ENCODE data around the gene FILIP1L.

The FILIP1L gene

GRCh38 chr3:99947356-99947755, 166.9 kb downstream of the FILIP1L start:
- no peak for DNase-seq

DNA sequence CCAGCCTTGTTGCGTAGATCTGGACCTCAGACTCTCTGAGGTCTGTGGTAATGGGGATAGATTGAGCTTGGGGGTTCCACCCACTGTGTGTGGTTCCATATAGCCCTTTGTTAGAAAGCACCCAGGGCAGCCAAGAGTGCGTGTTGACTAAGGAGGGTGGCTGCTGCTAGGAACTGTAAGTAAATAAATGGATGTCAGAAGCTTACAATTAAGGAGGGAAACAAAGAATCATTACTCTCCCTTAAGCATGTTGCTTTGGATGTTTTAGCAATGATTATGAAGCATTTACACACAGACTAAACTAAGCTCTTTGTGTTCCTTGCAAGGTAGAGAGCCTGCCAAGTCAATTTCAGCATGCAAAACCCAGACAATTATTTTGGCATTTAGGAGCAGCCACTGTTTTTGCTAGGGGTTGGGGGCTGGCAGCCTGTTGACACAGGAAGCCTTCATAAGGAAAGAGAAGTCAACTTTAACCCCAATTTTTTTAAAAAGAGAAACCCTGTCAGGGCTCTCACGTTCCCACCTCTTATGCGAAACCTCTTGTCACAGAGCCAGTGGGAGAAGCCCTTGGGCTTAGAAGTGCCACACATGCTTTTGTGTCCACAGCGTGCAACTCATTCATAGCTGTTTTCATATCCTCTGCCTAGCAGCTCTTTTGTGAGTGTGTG, 168.8 kb downstream of the FILIP1L start:
- DNase-seq: no peak

- no peak for DNase-seq
These were observed 170.2 kb downstream of the FILIP1L start for GRCh38 chr3:99943931-99944761.

DNA sequence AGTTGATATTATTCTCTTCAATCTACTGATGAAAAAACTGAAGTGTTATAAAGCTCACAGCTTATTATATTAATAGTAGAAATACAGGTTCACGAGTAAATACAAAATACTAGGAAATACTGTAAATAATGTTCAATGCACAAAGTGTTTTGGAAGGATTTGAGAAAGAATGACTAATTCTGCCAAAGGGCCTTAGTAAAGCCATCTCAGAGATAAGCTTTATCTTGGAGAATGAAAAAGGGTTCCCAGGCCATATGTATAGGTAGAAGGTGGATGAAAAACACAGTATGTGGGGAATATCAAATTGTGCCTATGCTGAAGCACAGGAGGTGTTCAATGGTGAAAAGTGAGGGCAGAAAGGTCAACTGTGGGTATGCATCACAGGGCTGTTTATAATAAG, 173.1 kb downstream of the FILIP1L start:
- DNase-seq: no peak

GRCh38 chr3:99940350-99940749, 174.0 kb downstream of the FILIP1L start:
- DNase-seq: no peak

GRCh38 chr3:99939876-99940275, 174.4 kb downstream of the FILIP1L start:
- DNase-seq: no peak

GRCh38 chr3:99938270-99938911, 175.9 kb downstream of the FILIP1L start:
- DNase-seq: no peak

- DNase-seq: no peak
These were observed 179.1 kb downstream of the FILIP1L start for GRCh38 chr3:99934975-99935797.

GRCh38 chr3:99933971-99934750, 180.1 kb downstream of the FILIP1L start:
- DNase-seq: no peak

- DNase-seq: no peak
These were observed 183.2 kb downstream of the FILIP1L start for GRCh38 chr3:99931059-99931458.

DNA sequence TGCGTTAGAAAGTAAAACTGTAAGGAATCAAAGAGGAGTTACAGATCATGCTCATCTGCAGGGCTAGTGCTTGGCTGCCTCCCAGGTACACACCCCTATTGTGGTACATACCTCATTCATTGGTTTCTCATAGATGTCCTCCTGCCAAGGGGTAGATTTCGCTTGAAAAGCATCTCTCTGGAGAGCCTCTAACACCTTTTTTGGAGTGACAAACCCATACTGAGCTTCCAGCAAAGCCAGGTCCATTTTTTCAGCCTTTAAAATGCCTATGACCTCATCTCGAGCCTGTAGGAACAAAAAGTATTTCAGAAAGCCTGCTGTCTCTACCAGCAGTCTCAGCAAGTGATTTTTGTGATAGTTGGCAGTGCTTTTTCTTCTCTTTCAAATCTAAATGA, 184.6 kb downstream of the FILIP1L start:
- DNase-seq: no peak

- DNase-seq: no peak
These were observed 185.2 kb downstream of the FILIP1L start for GRCh38 chr3:99928771-99929744.

DNA sequence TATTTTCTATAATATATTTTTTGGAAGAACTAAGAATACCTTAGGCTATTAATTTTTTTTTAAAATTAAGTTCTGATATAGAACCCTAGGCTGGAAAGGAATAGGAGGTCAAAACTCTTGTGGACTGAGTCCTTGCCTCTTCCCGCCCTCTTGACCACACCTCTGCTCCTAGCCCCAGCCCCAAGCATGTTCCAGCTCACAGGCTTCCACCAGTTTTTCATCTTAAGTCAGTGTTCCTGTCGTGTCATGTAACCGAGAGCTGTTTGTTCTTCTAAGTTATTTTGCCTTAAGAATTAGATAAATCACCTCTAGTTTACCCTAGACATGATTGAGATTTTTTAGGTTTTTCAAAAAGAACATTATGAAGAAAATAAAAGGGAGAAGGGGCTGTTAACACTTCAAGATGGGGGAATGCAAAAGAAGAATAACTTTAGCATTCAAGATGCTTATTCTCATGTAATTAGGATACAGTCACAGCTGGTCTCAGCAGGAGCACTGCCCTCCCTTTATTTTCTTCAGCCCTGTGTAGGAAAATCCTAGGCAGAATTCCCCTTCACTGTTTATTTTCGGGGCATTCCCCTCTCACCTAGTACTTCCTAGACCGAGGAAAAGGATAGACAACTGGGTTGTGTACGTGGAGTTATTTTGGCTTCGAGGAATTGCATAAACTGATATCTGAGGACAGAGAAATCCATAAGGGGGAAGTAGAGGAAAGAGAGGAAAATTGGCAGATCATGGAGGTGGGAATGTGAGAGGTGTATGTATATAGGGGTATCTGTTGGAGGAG, 186.4 kb downstream of the FILIP1L start:
- no peak for DNase-seq

- no peak for DNase-seq
These were observed 188.6 kb downstream of the FILIP1L start for GRCh38 chr3:99925584-99926230.

- no peak for DNase-seq
These were observed 190.4 kb downstream of the FILIP1L start for GRCh38 chr3:99923873-99924272.

DNA sequence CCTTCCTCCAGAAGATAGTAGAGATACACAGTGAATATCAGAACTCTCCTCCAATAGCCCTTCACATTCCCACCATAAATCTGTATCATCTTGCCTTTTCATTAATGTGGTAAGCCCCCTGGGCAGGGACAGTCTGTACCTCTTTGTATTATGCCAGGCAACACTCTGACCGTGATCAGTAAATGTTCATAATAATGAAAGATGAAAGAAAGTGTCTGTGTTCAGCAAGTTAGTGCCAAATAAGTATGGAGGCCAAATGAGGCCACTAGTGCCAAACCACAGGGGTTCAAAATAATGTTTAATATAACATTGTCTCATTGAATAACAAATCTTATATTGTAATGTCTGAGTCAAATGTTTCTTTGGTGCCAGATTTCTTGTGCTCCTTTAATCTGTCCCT, 192.3 kb downstream of the FILIP1L start:
- no peak for DNase-seq

DNA sequence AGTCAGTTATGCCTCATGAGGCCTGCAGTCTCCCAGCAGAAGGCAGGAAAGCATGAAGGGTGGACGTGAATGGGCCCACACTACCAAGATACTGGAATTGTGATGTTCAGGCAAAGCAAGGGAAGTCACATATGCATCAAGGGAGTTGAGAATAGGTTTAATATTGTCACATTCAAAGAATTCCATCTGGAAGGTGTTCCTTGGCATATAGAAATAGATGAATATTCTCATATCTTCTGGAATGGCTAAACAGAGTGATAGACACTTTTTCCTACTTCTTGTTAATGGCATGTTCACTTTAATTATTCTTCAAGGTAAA, 193.0 kb downstream of the FILIP1L start:
- no peak for DNase-seq

DNA sequence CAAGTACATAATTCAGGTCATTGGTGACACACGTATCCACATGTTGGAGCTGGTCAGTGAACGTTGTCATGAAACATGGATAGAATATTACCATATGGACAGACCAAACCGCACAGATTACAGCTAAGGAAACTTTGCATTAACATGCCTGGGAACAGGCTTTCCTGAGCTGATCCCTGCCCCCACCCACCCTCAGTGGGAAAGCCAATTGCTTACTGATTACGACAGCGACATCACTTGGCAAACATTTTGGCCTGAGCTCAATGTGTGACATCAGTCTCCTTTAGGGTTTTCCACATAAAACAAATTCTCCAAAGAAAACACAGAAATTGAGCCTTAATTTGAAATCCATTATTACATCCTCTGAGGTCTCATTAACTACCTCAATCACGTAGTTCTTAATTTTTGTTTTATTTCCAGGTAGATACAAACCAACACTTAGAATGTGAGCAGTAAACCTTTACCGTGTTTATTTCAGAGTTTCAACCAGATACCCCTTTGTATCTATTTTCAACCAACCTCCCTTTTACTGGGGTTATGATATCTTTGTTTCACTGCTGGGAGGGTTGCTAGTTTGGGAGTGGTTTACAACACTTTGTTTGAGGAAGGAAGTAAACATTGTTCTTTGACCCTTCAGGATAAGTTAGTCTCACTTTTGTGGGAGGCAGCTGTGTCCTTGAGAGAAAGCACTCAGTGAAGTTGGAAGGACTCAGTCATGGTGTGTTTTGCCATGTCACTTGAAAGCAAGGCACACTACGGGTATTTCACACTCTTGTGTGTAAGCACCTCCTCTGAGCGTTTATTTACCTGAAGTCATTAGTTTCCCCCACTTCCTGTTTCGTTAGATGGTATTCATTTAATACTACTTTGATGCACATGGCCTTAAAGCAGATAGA, 193.6 kb downstream of the FILIP1L start:
- no peak for DNase-seq

DNA sequence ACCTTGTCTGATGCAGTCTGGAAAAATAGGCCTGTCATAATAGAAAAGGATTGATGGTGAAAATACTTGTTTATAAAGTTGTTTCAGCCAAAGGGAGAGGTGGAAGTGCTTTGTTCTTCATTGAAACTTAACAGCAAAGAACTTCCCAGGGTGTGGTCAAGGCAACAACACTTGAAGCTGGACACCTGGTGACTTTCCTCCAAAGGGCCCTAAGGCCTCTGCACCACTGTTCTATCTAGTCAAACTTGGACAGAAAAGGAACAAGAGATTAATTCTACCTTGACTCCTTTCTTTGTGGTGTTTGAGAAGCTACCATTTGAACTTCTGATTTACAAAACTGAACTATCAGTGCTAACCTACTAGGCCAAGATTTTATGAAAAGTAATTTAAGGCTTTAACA, 194.6 kb downstream of the FILIP1L start:
- no peak for DNase-seq
